Astrocyte of the hippocampus (primary cell): ENCODE data around the gene NDEL1.

Experiments
- DNase-seq: peaks from one replicate; pipeline ENCODE4 v3.0.0; 2011; ENCODE audit warnings: low read depth, low spot score

The NDEL1 gene

DNA sequence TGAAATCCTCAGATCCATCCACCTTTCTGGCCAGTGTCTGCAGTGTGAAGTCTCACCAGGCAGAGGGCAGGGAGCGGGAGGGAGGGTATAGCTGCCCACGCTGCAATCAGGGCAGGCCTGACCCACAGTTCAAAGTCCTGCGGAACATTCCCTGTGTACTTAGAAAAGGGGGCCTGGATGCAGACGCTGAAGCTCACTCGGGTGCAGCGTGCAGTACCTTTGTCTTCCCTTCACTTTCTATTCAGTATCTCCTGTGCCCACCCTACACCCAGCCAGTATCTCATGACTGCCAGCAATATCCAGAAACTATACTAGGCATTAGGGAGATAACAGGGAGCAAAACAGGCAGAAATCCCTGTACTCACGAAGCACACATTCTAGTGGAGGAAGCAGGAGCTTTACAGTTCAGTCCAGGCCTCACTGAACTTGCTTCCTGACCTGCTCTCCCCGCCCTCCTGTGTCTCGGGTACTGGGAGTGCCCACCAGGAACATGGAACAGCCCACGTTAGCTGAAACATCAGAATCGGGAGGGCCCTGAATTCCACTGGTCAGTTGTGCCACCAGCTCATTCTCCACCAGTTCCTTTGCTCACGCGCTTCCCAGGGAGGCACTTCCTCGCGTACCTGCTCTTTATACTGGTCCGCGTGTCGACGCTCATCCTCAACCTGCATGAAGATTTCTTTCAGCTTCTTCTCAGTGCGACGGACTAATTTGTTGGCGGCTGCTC, 42.2 kb downstream of the NDEL1 start:
- DNase-seq: no peak

DNA sequence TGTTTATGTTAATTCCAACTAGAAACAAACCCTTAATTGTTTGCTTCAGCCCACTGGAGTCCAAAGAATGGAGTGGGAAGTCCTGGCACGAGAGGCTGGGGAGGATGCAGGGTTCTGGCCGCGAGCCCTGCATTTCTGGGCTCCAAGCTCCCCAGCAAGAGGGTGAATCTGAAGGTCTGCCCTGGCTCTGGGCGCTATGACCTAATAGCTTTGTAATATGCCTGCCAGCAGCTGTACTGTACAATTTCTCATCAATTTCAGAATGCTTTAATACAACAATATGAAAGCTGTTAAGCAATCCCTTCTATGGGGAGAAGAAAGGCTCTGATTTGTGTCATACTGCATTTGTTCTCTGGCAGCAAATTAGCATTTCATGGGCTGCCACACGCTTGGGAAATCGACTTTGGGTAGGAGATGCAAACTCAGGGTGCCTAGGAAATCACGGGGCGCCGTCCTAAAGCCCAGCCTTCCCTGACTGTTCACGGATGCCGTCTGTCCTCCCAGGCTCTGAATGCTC, 43.8 kb downstream of the NDEL1 start:
- DNase-seq: peak; percentile 76

DNA sequence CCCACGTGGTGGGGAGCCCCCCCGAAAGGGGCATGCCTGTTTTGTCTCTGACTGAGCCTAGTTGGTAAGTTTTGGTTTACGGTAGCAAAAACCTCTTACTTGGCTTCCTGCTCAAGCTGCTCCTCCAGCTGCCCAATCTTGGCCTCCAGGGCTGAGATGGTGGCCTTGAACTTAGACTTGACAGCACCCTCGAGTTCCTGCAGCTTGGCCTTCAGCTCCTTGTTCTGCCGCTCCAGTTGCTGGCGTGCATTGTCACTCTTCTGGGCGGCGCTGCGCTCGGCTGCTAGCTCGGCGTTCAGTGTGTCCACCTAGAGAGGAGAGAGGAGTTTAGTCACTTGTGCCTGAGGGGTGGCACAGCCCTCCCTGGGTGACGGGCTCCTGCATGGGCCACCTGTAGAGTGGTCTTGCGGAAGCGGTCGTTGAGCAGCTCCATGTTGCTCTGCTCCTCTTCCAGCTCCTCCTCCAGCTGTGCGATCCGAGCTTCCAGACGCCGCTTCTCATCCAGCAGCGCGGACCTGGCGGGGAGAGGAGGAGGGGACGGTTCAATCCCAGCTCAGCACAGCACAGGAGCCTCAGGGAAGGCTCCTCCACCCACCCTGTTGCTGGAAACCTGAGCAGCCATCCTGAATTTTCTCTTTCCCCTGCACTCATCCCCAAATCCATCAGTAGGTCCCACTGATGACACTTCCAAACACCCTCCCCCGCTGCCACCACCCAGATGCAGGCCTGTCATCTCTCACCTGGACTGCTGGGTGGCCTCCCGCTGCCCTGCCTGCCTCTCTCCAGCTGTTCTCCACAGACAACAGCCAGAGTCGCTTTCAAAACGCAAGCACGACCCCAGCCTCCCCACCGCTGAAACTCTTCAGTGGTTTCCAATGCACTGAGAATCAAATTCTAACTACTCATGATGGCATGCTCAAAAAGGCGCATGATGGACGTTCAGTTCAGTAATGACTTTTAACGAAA, 44.6 kb downstream of the NDEL1 start:
- no peak for DNase-seq

DNA sequence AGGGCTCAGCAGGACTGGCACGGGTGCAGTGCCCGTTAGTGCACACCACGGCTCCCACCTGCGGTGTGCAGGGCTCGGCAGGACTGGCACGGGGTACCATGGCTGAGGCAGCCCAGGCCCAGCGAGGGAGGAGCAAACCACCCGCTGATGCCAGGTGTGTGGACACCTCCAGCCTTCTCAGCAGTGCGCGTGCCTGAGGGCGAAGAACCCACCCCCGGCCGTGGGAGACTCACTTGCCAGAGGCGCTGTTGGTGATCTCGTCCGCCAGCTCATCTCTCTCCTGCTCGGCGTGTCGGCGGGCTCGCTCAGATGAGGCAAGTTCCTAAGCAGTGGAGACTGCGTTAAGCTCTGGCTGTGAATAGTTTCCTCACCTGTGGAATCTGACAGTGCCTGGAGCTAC, 45.4 kb downstream of the NDEL1 start:
- DNase-seq: no peak

DNA sequence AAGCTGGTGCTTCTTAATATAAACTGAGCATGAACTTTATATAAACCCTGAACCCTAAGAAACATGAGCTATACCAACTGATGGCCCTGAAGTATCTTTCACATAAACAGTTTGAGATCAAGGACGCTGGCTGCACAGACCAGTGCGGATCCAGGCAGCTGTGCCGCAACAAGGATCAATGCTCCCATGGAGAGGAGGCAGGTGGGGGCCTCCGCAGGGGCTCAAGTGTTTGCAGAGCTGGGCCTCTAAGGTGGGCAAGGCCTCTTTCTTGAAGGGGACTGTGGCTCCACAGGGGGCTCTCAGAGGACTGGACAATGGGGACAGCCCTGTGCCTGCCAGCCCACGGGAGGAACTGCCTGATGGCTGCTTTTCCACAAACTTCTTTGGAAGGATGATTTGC, 46.0 kb downstream of the NDEL1 start:
- DNase-seq: no peak

DNA sequence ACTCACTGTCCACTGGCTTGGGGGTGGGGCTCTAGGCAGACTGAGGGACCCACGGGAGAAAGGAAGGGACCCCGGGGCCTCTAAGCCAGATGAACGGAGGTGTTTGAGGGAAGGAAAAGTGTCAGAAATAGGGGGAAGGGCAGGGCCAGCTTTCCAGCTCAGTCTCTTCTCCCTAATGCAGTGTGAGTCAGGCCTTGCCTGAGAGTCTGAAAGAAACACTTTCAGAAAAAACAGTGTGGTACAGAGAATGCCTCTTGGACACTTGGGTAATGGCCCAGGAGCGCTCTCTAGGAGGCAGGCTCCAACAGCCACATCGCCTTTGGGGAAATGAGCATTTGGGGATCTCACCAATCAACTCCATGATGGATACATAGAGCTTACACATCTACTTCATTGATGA, 46.9 kb downstream of the NDEL1 start:
- peak; percentile 52 for DNase-seq

DNA sequence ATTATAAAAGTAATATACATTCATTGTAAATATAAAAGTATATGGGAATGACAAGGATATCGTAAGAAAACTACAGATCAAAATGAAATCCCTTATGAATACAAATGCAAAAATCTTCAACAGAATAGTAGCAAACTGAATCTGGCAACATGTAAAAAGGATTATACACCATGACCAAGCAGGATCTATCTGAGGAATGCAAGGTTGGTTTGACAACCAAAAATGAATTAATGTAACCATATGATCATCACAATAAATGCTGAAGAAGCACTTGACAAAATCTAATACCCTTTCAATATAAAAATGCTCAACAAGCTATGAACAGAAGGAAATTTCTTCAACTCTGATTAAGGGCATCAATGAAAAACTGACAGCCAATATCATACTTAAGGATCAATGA, 48.8 kb downstream of the NDEL1 start:
- DNase-seq: no peak

DNA sequence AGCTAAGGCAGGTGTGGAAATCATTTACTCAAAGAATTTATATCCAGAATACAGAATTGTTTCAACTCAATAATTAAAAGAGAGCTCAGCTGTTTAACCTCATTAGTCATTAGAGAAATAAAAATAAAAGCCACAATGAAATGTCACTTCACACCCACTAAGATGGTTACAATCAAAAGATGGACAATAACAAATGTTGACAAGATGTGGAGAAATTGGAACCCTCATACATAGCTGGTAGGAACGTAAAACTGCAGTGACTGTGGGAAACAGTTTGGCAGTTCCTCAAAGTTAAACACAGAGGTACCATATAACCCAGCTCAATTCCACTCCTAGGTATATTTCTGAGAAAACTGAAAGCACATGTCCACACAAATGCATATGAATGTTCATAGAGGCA, 49.8 kb downstream of the NDEL1 start:
- DNase-seq: no peak

DNA sequence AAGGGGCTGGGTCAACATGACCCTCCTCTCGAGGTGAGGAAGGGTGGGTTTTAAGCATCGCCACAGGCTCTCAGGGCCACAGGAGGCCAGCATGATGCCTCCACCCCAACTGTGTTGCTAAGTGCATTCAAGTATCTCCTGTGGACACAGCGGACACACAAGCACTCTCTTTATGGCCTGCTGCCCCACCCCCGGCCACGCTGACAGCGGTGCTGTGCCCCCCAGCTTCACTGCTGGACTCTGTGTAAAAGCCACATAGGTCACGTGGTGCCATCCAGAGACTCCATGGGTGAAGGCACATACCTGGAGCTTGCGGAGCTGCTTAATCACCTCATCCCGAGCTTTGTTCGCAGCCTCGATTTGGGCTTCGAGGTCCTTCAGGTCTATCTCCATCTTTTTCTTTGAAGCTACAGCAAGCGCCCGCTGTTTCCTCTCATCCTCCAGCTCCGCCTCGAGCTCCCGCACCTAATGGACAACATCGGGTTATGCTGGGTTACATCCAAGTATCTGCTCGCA, 51.5 kb downstream of the NDEL1 start:
- DNase-seq: no peak

DNA sequence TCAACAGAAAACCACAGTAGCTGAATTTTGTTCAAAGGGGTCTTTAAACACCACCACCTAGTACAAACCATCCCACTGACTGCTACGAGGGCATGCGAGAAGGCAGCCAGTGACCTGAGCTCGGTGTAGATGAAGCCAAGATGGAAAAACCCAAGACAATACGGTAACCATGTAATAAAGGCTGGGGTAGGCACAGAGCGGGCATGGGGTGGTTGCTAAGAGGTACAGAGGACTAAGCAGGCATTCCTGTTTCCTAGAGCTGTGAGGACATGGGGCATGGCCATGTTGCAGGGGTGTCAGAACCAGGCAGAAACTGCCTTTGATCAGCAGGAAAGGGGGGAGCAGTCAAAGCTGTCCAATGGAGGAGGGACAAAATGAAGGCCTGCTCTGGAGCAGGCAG, 52.1 kb downstream of the NDEL1 start:
- no peak for DNase-seq

DNA sequence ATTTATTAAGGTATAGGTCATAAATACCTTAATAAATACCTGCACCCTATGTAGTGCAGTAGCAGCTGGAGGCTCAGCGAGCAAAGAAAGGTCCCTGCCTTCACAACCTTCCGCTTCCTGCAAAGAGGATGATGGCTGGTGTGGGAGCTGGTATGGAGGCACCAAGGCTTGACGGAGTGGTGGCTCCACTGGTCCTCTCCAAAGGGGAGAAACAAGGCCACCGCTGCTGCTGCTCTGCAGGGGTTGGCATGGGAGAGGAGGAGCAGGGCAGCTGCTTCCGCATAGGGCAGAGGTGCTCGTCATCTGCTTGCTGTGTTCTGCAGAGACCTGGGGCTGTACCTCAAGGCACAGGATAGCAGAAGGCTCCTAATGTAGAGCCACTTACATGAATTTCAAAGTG, 52.8 kb downstream of the NDEL1 start:
- DNase-seq: no peak

DNA sequence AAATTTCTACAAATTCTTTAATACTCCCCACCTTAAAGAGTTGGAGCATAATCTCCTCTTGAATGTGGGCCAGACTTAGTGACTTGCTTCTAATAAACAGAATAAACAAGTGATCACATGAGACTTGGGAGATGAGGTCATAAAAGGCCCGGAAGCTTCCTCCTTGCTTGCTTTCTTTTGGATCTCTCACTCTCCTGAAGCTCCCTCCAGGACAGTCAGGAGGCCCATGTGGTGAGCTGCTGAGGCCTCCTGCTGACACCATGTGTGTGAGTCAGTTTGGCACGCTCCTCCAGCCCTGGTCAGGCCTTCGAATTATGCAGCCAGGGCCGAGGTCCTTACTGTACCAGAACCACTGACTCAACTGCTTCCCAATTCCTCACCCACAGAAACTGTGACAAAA, 53.2 kb downstream of the NDEL1 start:
- peak; percentile 95 for DNase-seq

DNA sequence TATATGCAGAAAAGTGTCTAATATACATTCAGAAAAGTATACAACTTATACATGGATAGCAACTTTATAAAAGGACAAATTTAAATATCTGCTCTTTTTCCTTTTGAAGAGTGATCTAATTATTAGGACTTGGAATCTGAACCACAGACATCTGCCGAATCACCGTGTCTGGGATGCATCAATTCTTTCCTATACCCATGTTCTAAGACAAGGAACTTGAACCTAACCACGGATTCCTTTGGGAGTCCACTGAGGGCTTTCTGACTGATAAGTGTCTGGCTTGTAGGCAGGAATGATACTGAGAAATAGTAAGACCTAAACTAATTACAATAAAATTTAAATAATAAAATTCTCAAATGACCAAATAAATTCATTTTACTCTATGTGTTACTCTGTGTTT, 54.2 kb downstream of the NDEL1 start:
- DNase-seq: no peak

DNA sequence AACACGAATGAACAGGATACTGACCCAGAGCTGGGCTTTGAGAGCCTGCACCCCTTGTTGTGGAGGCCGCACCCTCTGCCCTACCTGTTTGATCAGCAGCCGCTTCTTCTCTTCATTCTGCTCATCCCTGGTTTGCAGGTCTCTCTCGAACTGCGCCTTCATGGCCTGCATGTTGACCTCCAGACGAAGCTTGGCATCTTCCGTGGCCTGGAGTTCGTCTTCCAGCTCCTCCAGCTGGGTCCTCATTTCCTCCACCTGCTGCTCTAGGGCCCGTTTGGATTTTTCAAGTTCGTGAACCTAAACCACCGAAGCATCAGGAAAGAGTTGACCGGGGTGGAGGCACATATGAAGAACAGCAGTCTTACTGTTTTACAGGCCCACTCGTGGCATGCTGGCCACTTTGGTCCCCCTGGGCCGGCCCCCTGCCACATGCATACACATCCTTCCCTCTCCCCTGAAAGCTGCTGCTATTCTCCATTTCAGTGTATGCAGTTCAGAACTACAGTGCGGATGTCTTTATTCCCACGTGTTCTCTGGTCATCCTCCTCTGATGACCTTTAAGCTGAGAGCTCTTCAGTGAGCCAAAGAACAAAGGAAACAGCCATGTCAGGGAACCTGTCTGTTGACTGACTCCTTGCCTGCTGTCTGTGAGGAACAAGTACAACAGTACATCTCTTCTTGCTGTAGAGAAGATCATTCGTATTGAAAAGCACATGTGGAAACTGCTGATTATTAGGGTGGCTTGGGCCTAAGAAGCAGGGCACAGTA, 54.8 kb downstream of the NDEL1 start:
- no peak for DNase-seq

DNA sequence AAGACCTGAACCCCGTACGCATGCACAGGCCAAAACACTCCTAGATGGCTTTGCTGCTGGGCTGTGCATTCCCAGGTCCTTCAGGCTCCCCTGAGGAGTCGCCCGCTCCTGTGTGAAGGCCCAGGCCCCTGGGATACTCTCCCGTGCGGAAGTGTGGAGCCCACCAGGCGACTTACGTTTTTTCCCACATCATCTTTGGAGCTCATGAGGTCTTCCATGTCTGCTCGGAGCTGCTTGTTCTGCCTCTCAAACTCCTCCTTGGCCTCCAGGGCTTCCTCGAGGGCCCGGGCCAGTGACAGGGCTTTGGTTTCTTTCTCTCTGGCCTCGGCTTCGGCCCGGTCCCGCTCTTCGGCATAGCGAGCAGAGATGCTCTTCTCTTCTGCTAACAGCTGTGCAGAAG, 56.4 kb downstream of the NDEL1 start:
- no peak for DNase-seq

DNA sequence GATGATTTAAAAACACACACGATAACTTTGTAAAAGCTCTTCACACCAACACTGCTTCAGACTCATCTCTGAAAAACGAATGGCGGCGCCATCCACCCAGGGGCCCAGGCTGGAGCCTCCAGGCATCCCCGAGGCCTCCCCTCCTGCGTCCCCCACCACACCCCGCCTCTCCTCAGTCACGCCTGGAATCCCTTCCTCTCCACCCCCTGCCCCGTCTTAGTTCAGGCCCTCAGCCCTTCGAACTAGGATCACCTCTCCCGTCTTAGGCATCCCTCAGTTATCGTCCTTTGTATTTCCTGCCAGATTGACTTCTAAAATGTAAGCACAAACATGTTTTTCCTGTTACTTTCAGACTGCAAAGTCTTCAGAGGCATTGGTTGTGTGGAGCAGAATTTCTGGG, 58.3 kb downstream of the NDEL1 start:
- DNase-seq: no peak

DNA sequence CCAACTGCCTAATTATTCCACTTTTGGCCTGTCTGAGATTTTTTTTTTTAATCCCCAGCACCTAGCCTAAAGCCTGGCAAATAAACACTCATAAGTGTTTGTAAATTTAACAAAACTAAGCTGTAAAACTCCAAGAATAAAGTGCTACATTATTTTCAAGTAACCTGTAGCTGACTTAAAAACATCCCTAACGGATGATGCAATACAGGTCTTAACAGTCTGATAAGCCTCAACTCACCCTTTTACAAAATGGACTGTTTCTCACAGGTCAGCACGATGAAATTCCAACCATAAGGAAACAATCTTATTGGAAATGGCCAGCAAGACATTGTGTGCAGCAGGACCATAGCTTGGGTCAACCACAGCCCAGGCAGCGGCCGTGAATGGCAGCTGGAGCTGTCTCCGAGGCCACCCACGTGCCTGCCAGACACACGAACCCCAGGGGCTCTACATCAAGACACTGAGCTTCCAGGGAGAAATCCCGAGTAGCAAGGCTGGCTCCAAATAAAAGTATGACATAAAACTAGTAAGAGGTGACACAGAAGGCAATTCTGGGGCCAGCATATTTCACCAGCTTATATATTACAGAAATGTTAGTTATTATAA, 58.9 kb downstream of the NDEL1 start:
- DNase-seq: no peak

DNA sequence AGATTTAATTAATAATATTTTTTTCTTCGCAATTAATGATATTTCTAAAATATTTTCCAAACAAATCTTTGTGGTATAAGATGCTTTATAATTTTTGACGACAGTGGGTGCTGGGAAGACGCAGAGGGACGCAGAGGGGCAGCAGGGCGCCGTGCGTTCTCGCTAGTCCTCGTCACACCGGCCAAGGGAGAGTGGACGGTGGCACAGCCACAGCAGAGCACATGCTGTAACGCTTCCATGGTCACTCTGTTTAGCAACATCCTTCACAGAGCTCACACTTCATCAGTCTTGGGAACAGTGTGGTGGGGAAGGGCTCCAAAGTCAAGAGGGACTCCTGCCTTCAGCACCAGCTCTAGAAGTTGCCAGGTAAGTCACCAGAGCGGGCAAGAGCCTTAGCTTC, 60.4 kb downstream of the NDEL1 start:
- DNase-seq: no peak

DNA sequence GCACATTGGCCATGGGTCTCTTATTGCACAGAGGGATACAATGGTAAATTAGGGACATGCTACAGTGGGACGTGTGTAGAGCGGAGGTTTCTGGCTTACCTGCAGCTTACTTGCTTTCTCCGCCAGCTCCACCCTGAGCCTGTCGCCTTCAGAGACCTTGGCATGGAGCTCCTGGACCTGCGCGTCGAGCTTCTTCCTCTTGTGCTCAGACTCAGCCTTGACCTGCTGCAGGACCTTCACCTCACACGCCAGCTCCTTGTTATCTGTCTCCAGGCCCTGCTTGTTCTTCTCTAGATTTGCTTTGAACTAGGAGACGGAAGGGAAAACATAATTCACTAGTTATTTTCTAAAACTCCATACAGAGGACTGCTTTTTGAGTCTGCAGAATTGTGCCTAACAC, 63.5 kb downstream of the NDEL1 start:
- DNase-seq: no peak

DNA sequence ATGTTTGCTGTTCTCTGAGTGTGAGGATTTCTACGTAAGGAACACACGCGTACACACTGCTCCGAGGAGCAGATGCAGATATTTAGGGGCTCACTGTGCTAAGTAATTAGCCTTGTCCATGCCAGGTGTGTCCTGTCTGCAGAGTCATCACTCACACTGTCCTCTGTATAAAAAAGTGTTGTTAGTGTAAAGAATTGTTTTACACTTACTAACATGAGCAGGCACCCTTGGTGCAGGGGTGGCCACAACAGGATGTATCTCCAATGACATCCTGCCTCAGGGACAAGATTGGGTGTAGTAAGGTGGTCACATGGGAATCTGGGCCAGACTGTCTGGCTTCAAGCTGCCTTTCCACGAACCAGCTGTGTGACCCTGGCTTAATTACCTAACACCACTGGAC, 63.9 kb downstream of the NDEL1 start:
- DNase-seq: no peak

DNA sequence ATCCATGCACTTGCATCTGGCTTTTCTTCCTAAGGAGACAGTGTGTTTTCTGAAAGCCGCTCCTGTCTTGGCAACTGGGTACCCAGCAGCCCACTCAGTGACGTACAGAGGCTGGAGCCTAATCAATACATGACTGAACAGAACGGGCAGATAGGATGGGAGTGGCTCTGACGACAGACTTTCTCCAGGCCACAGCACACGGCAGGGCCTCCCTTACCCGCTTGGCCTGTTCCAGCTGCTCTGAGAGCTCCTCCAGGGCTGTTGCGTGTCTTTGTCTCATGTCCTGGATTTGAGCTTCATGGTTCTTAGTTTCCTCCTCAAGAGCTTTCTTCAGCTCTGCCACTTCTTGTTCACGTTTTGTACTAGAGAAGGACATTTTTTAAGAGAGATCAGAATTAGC, 64.9 kb downstream of the NDEL1 start:
- no peak for DNase-seq
